ENCODE results near the gene LRRC4C.

- TF ChIP-seq CTCF (IDR thresholded peaks at IDR 0.05) (no peak), POLR2A (IDR thresholded peaks at IDR 0.05) (no peak)
Measured at GRCh38 chr11:40370821-40371616, 1088.4 kb downstream of the LRRC4C start.
